HepG2 (cell line): ENCODE data around the gene DAD1. TPM values are rescaled to one million over a fixed set of nuclear protein-coding genes. Genes with fewer than 3 reads are reported as not detected.

Experiments used
- ATAC-seq: fragments of 200-7000 bp; cut with Tn5 transposase; 3 replicates; pipeline ENCODE4 v1.9.1; 2020; ENCODE audit warnings: mild to moderate bottlenecking, moderate library complexity
- BruUV-seq: library from RNA; stranded (reverse); fragments of 400-500 nt; replicated peaks from 2 replicates; lab custom pipeline; 2021; lab: Mats Ljungman, UMichigan
- CTCF ChIA-PET: fragments of 300-600 bp; formaldehyde crosslinking; extraction: SDS; loops from one replicate; lab custom pipeline; 2021; ENCODE audit warnings: low total read pairs, inconsistent platforms, low intra/inter-chr PET ratio; lab: Yijun Ruan, JAX
- POLR2A ChIA-PET: fragments of 350-600 bp; sonication (Branson Sonifier 250); formaldehyde crosslinking; loops from one replicate; lab custom pipeline; 2020; ENCODE audit warnings: antibody characterized with exemption, inconsistent platforms; lab: Yijun Ruan, JAX
- DNase-seq: peaks from one replicate; pipeline ENCODE4 v3.0.0-alpha.2; 2015; ENCODE audit warnings: low spot score
- FAIRE-seq: peaks from 3 replicates; lab custom pipeline; 2011; peaks lifted over from hg19 to GRCh38; lab: Jason Lieb, UNC
- H2AFZ ChIP-seq: one replicate; pipeline ENCODE4 v1.6.1; 2011; ENCODE audit warnings: low read length, inconsistent platforms
- H3K27ac ChIP-seq: fragments of 300-600 bp; 3 replicates; pipeline ENCODE4 v1.8.0; 2011; ENCODE audit warnings: mixed run types, mild to moderate bottlenecking, mixed read lengths, low read length, inconsistent platforms; ENCODE audit not compliant: insufficient read depth; ENCODE audit errors: extremely low read length
- H3K27me3 ChIP-seq, 2 experiments: fragments of 200-600 bp in 1 of 2; 2 replicates in 1 of 2; 3 replicates in 1 of 2; pipeline versions ENCODE4 v1.6.0 to v1.8.0; 2011; ENCODE audit warnings: low read length in 2 of 2, mild to moderate bottlenecking in 2 of 2, moderate library complexity in 2 of 2, inconsistent platforms in 1 of 2; ENCODE audit not compliant: insufficient read depth in 2 of 2, control insufficient read depth in 1 of 2
- H3K36me3 ChIP-seq, 2 experiments: fragments of 200-600 bp in 1 of 2; replicated peaks in 1 of 2; 2 replicates in 1 of 2; 3 replicates in 1 of 2; pipeline versions ENCODE4 v1.5.1 to v1.8.0; 2011; ENCODE audit warnings: low read length in 2 of 2, inconsistent platforms in 1 of 2; ENCODE audit not compliant: insufficient read depth in 2 of 2, control insufficient read depth in 1 of 2
- H3K4me1 ChIP-seq: 2 replicates; pipeline ENCODE4 v1.5.1; 2012; ENCODE audit warnings: low read length, inconsistent platforms; ENCODE audit not compliant: insufficient read depth
- H3K4me2 ChIP-seq: 2 replicates; pipeline ENCODE4 v1.6.0; 2011; ENCODE audit warnings: low read depth, low read length, inconsistent platforms
- H3K4me3 ChIP-seq, 3 experiments: fragments of 200-600 bp in 1 of 3; sonication (generic), shearing (Covaris generic) in 1 of 3; replicated peaks in 1 of 3; 2 replicates each; pipeline ENCODE4 v1.5.1; 2011 to 2016; ENCODE audit warnings: low read length in 3 of 3, inconsistent platforms in 2 of 3, low read depth in 2 of 3, mild to moderate bottlenecking in 2 of 3, control low read depth in 1 of 3, mixed read lengths in 1 of 3; ENCODE audit not compliant: insufficient read depth in 1 of 3
- H3K79me2 ChIP-seq: one replicate; pipeline ENCODE4 v1.6.1; 2011; ENCODE audit warnings: low read length, inconsistent platforms; ENCODE audit not compliant: insufficient read depth
- H3K9ac ChIP-seq: 2 replicates; pipeline ENCODE4 v1.6.0; 2011; ENCODE audit warnings: mild to moderate bottlenecking, low read depth, low read length, inconsistent platforms; ENCODE audit not compliant: insufficient read depth
- H3K9me3 ChIP-seq: 2 replicates; pipeline ENCODE4 v1.5.1; 2012; ENCODE audit warnings: mild to moderate bottlenecking, low read length
- H4K20me1 ChIP-seq: 2 replicates; pipeline ENCODE4 v1.6.0; 2011; ENCODE audit warnings: inconsistent platforms, mild to moderate bottlenecking, low read length, moderate library complexity; ENCODE audit not compliant: insufficient read depth
- ELF4 ChIP-seq: sonication (generic); formaldehyde crosslinking; IDR thresholded peaks from 2 replicates; pipeline ENCODE4 v1.5.0; 2020; ENCODE audit warnings: missing genetic modification reagents, mild to moderate bottlenecking, moderate library complexity, borderline replicate concordance
- MAFK ChIP-seq, 2 experiments: IDR thresholded peaks in 1 of 2; conservative IDR thresholded peaks in 1 of 2; 2 replicates each; pipeline ENCODE4 v1.6.1; 2011; ENCODE audit warnings: improper control_type of control experiment in 2 of 2, low read length in 2 of 2
- MED1 ChIP-seq: sonication (generic); formaldehyde crosslinking; IDR thresholded peaks from 2 replicates; pipeline ENCODE4 v1.4.0; 2020; ENCODE audit warnings: missing genetic modification reagents
- RBM39 ChIP-seq: fragments of 200-400 bp; formaldehyde crosslinking; IDR thresholded peaks from one replicate; pipeline ENCODE4 v1.6.1; 2018; ENCODE audit warnings: antibody characterized with exemption, mild to moderate bottlenecking, low read depth, low read length; ENCODE audit not compliant: poor library complexity, severe bottlenecking
- SMARCE1 ChIP-seq: fragments of 450-650 bp; IDR thresholded peaks from 2 replicates; pipeline ENCODE4 v1.6.1; 2017; ENCODE audit warnings: borderline replicate concordance
- THAP8 ChIP-seq: sonication (generic); formaldehyde crosslinking; IDR thresholded peaks from 2 replicates; pipeline ENCODE4 v1.5.1; 2020; ENCODE audit warnings: missing genetic modification reagents, mild to moderate bottlenecking, borderline replicate concordance
- ZMYM4 ChIP-seq: sonication (generic); formaldehyde crosslinking; IDR thresholded peaks from 2 replicates; pipeline ENCODE4 v1.8.1; 2023; ENCODE audit warnings: mild to moderate bottlenecking, missing genetic modification reagents
- ZNF180 ChIP-seq: sonication (generic); formaldehyde crosslinking; IDR thresholded peaks from 2 replicates; pipeline ENCODE4 v1.4.0; 2020; ENCODE audit warnings: low read depth, missing genetic modification reagents, borderline replicate concordance
- ZNF446 ChIP-seq: sonication (generic); formaldehyde crosslinking; IDR thresholded peaks from 2 replicates; pipeline ENCODE4 v1.5.0; 2020; ENCODE audit warnings: mild to moderate bottlenecking, missing genetic modification reagents
- ZNF572 ChIP-seq: sonication (generic); formaldehyde crosslinking; IDR thresholded peaks from 2 replicates; pipeline ENCODE4 v1.5.1; 2020; ENCODE audit warnings: mild to moderate bottlenecking, missing genetic modification reagents
- ZNF574 ChIP-seq: sonication (generic); formaldehyde crosslinking; IDR thresholded peaks from 2 replicates; pipeline ENCODE4 v1.4.0; 2020; ENCODE audit warnings: missing genetic modification reagents
- ZNF713 ChIP-seq: sonication (generic); formaldehyde crosslinking; IDR thresholded peaks from 2 replicates; pipeline ENCODE4 v1.4.0; 2020; ENCODE audit warnings: mild to moderate bottlenecking, missing genetic modification reagents
- ZSCAN9 ChIP-seq: IDR thresholded peaks from 2 replicates; pipeline ENCODE4 v1.6.1; 2016; ENCODE audit warnings: borderline replicate concordance
- WGBS: methylation state at CpG from one replicate; pipeline ENCODE4 v1.1.6; 2017; ENCODE audit warnings: low lambda C conversion rate; 5-methylcytosine and 5-hydroxymethylcytosine counted together
- in situ Hi-C: cut with HindIII; loops from 2 replicates; pipeline ENCODE4 v1.10.0; 2017; ENCODE audit warnings: low pct_unique_long_range_greater_than_20kb; ENCODE audit not compliant: extremely low pct_ligation_motif_present
- intact Hi-C: fragments of 100-400 bp; cut with micrococcal nuclease; formaldehyde crosslinking; loops from one replicate; pipeline ENCODE4 v1.10.0; 2022; ENCODE audit not compliant: unreplicated experiment
- polyA plus RNA-seq, 8 experiments: library from polyadenylated mRNA; depleted of rRNA in 3 of 8; stranded (reverse) in 7 of 8; unstranded in 1 of 8; fragments of >200 nt; fragmentation: Illumina TruSeq in 4 of 8; extraction: Trizol in 4 of 8; gene quantifications; 2 replicates each; pipeline versions ENCODE4 v1.2.1 to v1.2.3, GENCODE V29; 2011 to 2016; ENCODE audit warnings: low read depth in 4 of 8, missing spikeins in 1 of 8, mixed read lengths in 1 of 8; ENCODE audit not compliant: insufficient read depth in 1 of 8
- total RNA-seq, 5 experiments: library from RNA; depleted of rRNA; stranded (reverse); fragments of >200 nt; fragmentation: Illumina TruSeq; extraction: Trizol; gene quantifications; 2 replicates each; pipeline ENCODE4 v1.2.3, GENCODE V29; 2016; ENCODE audit warnings: low read depth in 1 of 5
- TF ChIP-seq, protein P1 (sequence below): sonication (generic); formaldehyde crosslinking; IDR thresholded peaks from 2 replicates; pipeline ENCODE4 v1.4.0; 2020; ENCODE audit warnings: missing genetic modification reagents
- TF ChIP-seq, protein P2 (sequence below): sonication (generic); formaldehyde crosslinking; IDR thresholded peaks from 2 replicates; pipeline ENCODE4; 2020; ENCODE audit warnings: missing genetic modification reagents, mild to moderate bottlenecking, borderline replicate concordance

The DAD1 gene
- total and polyA plus RNA-seq, 2 of the 13 experiments (the other 11 are each of a cell fraction or from before 2014, with no cell fraction given), result 558 to 626 TPM

DNA sequence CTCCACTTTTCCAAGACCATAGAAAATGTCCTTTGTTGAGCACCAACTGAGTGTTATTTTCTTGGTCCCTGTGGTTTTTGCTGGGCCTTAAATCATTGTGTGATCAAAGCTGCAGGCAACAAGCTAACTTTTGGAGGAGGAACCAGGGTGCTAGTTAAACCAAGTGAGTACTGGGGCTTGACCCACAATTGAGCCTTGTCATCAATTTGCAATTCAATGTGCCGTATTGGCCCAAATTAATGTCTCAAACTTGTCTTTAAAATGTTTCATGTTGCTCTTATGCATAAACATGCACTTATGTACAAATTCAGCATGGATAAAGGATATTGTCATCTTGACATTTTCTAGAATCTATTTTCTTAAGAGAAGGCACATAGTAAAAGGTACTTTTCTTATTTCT, 62.3 kb downstream of the DAD1 start (continued):
- TF ChIP-seq, protein P1, sequence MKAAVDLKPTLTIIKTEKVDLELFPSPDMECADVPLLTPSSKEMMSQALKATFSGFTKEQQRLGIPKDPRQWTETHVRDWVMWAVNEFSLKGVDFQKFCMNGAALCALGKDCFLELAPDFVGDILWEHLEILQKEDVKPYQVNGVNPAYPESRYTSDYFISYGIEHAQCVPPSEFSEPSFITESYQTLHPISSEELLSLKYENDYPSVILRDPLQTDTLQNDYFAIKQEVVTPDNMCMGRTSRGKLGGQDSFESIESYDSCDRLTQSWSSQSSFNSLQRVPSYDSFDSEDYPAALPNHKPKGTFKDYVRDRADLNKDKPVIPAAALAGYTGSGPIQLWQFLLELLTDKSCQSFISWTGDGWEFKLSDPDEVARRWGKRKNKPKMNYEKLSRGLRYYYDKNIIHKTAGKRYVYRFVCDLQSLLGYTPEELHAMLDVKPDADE (CRISPR knock-in tag), result no peak
- TF ChIP-seq ZSCAN9 (CRISPR knock-in tag) (no peak), SMARCE1 (no peak), MAFK (conservative IDR thresholded peaks at IDR 0.05 in 1 of 2, IDR thresholded peaks at IDR 0.05 in 1 of 2; ENCODE audit: low read length in 2 of 2) (peak; percentile 76 to 77), ZNF180 (no peak), ELF4 (CRISPR knock-in tag) (no peak)

DNA sequence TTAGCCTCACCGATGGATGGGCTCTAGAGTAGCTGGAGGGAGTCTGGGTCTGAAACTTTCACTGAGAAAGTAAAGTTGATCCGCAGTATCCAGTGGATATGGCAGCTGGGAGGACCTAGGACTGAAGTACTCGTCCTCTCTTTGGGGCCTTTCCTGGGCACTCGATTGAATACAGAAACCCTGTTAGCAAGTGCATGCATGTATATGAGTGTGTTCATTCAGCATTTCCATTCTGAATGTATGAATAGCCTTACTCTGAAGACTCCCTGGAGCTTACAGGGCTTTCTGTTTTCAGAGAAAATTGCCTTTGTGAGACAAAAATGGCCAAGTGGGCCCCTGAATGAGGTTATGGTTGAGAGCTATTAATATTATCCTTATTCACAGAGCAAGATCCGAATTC, 62.8 kb downstream of the DAD1 start:
- Histone ChIP-seq H3K79me2 (no peaks in the 10 kb centered on the region), H4K20me1 (no peaks in the 10 kb centered on the region), H3K36me3 (no peaks in the 10 kb centered on the region), H2AFZ (no peak overlapping the region), H3K4me1 (peaks cover 9% of the 10 kb centered on the region), H3K9ac (no peak overlapping the region), H3K4me3 (no peak overlapping the region), H3K27ac (no peak overlapping the region), H3K4me2 (no peak overlapping the region), H3K27me3 (peaks cover 0 to 16% of the 10 kb centered on the region in 2 experiments; a peak in 2 of 5 replicates), H3K9me3 (no peaks in the 10 kb centered on the region)
- intact Hi-C loops, result no loop called here
- no peak for FAIRE-seq
- DNase-seq, result no peak
- in situ Hi-C loops, result no loop called here
- CTCF ChIA-PET, result no interaction called here
- no TSS peak for BruUV-seq
- POLR2A ChIA-PET, result no interaction called here
- no peak for ATAC-seq
- TF ChIP-seq RBM39 (no peak), MED1 (CRISPR knock-in tag) (no peak), ZNF446 (CRISPR knock-in tag) (no peak), ZNF713 (CRISPR knock-in tag) (no peak), ZNF574 (CRISPR knock-in tag) (no peak), THAP8 (CRISPR knock-in tag) (no peak), ZNF572 (CRISPR knock-in tag) (no peak), ZMYM4 (CRISPR knock-in tag) (no peak)
- TF ChIP-seq, protein P2, sequence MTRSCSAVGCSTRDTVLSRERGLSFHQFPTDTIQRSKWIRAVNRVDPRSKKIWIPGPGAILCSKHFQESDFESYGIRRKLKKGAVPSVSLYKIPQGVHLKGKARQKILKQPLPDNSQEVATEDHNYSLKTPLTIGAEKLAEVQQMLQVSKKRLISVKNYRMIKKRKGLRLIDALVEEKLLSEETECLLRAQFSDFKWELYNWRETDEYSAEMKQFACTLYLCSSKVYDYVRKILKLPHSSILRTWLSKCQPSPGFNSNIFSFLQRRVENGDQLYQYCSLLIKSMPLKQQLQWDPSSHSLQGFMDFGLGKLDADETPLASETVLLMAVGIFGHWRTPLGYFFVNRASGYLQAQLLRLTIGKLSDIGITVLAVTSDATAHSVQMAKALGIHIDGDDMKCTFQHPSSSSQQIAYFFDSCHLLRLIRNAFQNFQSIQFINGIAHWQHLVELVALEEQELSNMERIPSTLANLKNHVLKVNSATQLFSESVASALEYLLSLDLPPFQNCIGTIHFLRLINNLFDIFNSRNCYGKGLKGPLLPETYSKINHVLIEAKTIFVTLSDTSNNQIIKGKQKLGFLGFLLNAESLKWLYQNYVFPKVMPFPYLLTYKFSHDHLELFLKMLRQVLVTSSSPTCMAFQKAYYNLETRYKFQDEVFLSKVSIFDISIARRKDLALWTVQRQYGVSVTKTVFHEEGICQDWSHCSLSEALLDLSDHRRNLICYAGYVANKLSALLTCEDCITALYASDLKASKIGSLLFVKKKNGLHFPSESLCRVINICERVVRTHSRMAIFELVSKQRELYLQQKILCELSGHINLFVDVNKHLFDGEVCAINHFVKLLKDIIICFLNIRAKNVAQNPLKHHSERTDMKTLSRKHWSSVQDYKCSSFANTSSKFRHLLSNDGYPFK, result no peak
- 20% methylated on average over 5 of the region's 5 CpGs for WGBS
